Vagina (tissue), 2 donors: ENCODE measurements around the gene PARM1.

Experiments used
- POLR2A ChIP-seq, 2 donors: fragments of 450-650 bp; IDR thresholded peaks; one replicate each; pipeline ENCODE4 v1.6.1; 2017; ENCODE audit warnings: antibody characterized with exemption in 2 of 2, mild to moderate bottlenecking in 2 of 2, moderate library complexity in 2 of 2
- TF ChIP-seq, protein P1 (sequence below), 3 experiments: fragments of 450-650 bp in 2 of 3; fragments of 200-600 bp in 1 of 3; sonication (generic) in 1 of 3; IDR thresholded peaks; one replicate each; pipeline ENCODE4 v1.5.1; 2017 to 2019; ENCODE audit warnings: antibody characterized with exemption in 3 of 3, mild to moderate bottlenecking in 2 of 3, moderate library complexity in 2 of 3

DNA sequence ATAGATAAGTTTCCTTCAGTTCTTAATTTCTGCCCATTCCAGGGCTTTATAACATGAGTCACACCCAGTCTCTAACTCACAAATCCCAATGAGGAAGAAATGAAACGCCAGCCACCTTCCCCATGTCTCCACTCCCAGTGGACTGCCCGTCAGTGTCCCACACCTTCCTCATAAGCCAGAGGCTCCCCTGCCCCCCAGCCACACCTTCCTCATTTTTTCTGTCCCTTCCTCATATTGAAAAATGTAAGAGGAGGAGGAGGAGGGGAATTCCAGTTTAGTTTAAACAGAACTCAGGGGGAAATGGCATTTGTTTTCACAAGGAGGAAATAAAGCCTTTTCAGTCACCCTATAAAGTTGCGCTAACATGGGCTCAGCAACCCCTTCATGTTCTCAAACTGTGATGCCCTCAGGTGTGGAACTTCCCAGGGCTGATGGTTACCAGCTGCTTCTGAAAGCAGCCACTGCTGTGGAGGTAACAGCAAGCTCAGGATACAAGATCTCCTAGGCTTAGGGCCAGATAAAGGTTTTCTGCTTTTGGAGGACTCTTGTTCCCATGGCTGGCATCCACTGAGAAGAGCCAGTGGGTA is 97.8 kb downstream of the PARM1 start:
- TF ChIP-seq, protein P1, sequence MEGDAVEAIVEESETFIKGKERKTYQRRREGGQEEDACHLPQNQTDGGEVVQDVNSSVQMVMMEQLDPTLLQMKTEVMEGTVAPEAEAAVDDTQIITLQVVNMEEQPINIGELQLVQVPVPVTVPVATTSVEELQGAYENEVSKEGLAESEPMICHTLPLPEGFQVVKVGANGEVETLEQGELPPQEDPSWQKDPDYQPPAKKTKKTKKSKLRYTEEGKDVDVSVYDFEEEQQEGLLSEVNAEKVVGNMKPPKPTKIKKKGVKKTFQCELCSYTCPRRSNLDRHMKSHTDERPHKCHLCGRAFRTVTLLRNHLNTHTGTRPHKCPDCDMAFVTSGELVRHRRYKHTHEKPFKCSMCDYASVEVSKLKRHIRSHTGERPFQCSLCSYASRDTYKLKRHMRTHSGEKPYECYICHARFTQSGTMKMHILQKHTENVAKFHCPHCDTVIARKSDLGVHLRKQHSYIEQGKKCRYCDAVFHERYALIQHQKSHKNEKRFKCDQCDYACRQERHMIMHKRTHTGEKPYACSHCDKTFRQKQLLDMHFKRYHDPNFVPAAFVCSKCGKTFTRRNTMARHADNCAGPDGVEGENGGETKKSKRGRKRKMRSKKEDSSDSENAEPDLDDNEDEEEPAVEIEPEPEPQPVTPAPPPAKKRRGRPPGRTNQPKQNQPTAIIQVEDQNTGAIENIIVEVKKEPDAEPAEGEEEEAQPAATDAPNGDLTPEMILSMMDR (IDR thresholded peaks at IDR 0.05), result no peak
- no peak for TF ChIP-seq POLR2A (IDR thresholded peaks at IDR 0.05)
